HG02610 (cell line): ENCODE data around the gene KIAA1755.

Experiments used
- ATAC-seq: cut with Tn5 transposase; IDR thresholded peaks from one replicate; pipeline ENCODE4 v1.9.1; 2021; ENCODE audit warnings: mild to moderate bottlenecking, moderate library complexity; ENCODE audit not compliant: unreplicated experiment

Gene KIAA1755

GRCh38 chr20:38242848-38243708, 17.5 kb downstream of the KIAA1755 start:
- ATAC-seq, result no peak

DNA sequence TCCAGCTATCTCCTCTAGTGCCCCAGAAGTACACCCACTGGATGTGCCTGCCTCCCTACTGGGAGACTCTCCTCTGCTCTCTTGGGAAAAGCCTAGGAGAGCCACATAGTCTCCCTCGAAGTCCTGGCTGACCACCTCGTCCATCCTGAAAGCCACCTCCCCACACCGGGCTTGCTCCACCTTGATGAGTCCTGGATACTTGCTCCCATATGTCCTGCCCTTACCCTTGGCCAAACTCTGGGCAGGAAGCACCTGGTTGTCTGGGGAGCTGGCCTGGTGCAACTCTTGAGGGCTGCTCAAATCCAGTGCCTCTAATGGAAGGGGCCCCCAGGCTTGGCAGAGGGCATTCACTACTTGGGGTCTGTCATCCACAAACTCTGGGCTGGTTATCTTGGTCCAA, 19.3 kb downstream of the KIAA1755 start:
- no peak for ATAC-seq

GRCh38 chr20:38239441-38239840, 21.1 kb downstream of the KIAA1755 start:
- no peak for ATAC-seq

DNA sequence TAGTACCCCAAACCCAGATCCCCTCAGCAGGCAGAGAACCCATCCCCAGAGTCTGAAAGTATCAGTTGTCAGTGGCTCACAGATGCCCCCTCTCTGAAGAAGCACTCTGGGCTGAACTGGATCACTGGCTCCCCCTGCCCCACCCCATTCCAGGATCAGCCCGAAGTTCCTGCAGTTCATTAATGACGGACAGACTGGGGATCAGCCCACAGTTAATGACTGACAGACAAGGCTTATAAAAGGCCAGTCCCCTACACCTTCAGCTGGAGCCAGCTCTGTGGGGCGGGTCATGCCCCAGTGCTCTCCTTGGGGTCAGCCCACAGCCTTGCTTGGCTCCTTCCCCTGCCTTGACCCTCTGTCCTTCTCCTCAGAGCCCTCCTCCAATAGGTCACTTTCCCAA, 21.7 kb downstream of the KIAA1755 start:
- no peak for ATAC-seq

GRCh38 chr20:38237381-38237780, 23.2 kb downstream of the KIAA1755 start:
- ATAC-seq, result no peak

GRCh38 chr20:38231531-38232121, 28.9 kb downstream of the KIAA1755 start:
- ATAC-seq, result no peak

- no peak for ATAC-seq
Observed at GRCh38 chr20:38230957-38231526, 29.5 kb downstream of the KIAA1755 start.

DNA sequence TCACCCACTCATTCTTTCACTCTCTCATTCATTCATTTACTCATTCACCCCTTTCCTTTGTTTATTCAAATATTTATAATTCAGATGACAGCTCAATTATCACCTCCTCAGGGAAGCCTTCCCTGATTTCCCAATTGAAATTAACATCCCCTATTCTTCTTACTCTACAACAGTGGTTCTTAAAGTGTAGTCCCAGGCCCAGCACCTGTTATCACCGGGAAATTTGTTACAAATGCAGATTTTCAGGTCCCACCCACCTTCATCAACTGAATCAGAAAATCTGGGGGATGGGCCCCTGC, 30.3 kb downstream of the KIAA1755 start:
- ATAC-seq, result no peak

GRCh38 chr20:38229376-38230252, 30.9 kb downstream of the KIAA1755 start:
- ATAC-seq, result no peak

DNA sequence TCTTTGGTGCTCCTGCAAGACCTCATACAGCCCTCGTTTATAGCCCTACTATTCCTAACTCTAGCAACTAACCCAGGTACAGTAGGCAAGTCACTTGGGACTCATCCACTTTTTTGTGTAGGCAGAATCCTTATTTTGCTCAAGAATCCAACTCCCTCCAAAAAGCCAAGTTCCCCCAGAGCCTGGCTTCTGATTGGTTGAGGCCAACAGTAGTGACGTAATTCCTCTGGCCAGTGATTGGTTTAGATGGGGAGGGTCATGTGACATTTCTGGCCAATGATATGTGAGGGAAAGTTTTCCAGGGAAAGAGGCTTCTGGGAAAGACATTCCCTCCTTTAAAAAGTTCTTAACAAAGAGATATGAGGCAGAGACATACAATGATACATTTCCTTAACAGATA, 32.1 kb downstream of the KIAA1755 start:
- no peak for ATAC-seq

GRCh38 chr20:38227420-38228360, 32.8 kb downstream of the KIAA1755 start:
- no peak for ATAC-seq

DNA sequence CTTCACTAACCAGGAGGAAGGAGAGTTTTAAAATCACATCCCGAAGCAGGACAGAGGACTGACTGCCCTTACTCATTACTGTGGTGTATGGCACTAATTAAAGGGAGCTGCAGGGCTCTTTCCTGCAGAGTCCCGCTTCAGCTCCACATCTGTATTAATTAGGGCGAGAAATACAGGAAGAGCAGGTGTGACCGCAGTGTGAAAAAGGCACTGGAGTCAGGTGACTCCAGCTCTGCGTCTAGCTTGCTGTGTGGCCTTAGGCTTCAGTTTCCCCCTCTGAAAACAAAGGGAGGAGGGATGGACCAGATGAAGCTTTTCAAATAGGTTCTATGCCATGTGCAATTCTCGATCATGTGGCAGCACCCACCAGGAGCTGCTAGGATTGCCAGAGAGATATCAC, 34.0 kb downstream of the KIAA1755 start:
- ATAC-seq, result no peak

- ATAC-seq, result no peak
Observed at GRCh38 chr20:38225900-38226263, 34.7 kb downstream of the KIAA1755 start.

GRCh38 chr20:38225240-38225899, 35.2 kb downstream of the KIAA1755 start:
- no peak for ATAC-seq

DNA sequence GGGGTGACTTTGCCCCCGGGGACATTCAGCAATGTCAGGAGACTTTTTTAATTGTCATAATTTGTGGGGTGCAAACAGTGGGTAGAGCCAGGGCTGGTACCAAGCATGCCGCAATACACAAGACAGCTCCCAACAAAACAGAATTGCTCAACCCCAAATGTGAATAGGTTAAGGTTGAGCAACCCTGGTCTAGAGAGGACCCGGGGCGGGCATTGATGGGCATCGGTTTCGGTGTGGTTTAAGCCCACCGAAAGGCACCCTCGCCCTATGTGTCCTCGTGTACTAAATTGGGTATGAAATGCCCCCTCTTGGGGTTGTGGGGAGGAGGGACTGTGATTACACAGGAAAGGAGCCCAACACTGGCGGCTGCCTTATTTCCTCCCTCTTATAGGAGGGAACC, 36.0 kb downstream of the KIAA1755 start:
- ATAC-seq, result no peak

DNA sequence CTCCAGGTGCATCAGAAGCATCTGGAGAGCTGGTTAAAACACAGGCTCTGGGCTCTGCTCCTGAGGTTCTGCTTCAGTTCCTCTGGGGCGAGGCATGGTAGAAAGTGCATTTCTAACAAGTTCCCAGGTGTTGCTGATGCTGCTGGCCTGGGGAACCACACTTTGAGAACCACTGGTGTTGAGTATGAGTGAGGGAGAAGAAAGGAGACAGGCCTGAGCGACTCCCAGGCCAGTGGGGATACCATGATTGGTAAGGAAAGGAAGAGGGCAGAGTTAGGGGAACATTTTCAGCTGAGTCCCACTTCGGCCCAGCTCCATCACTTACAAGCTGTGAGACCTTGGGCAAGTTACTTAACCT, 36.8 kb downstream of the KIAA1755 start:
- ATAC-seq, result no peak

DNA sequence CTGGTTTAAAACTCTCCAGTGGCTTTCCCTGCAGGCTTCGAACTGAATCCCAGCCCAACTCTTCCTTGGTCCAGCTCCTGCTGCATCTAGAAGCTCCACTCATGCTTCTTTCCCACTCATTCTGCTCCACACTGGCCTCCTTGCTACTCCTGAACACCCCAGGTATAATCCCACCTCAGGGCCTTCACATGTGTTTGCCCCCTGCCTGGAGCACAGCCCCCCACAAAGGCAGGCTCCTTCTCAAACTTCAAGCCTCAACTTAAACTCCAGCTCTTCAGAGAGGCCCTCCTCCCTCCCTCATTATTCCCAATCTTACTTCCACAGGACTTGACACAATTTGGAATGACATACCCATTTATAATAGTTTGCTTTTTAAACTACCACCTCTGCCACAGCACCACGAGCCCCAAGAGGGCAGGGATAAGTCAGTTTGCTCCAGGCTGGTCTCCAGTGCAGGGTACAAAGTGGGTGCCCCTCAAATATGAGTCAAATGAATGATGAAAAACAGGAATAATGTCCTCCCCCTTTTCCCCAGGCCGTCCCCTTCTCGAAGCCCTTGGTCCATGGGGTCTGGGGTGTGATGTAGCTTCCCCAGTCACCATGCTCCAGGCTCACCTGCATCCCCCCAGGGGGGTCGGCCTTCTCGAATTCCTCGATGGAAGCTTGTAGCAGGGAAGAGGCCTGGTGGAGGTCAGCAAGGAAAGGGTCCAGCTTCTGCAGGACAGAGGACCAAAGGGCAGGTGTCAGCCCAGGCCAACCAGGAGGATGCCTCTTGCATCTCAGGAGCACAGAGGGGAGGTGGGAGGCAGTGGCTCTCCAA, 37.4 kb downstream of the KIAA1755 start:
- no peak for ATAC-seq

DNA sequence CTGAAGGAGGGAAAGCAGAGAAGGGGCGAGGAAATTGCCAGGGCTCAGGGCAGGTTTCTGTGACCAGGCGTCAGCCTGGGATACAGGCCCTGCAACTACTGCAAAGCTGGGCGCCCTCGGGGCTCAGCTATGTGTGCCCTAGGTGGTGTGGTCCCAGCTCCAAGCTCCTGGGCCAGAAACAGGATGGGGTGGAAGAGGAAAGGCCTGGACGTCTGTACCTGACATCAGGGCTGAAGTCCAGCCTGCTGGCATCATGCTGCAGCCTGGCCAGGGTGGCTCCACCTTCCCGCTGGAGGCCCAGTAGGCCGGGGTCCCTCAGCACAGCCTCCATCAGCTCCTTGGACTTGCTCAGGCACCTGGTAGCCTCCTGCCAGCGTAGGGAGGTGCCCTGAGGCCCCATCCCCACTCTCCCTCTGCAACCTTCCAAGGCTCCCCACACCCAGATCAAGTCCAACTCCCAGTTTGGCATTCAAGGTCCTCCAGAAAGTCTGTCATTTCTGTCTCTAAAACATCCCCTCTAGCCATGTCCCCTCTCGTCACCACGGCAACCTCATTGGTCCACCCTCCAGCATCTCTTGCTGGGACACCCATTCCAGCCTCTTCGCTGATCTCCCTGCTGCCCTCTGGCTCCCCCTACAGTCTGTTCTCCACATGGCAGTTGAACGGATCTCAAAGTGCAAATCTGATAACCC, 38.2 kb downstream of the KIAA1755 start:
- no peak for ATAC-seq
